ENCODE data around the gene BROX.
"Not testable (repeated sequence)": the region's sequence is repeated elsewhere in the genome, so short reads cannot be mapped to it uniquely, and the experiment has no call there.

BROX gene

GRCh38 chr1:222732216-222733159, 20.1 kb downstream of the BROX start:
- FAIRE-seq = no peak

GRCh38 chr1:222734740-222735139, 22.4 kb downstream of the BROX start:
- FAIRE-seq = no peak

- FAIRE-seq = no peak
These were observed 24.1 kb downstream of the BROX start for GRCh38 chr1:222736470-222736869.

- no peak for FAIRE-seq
These were observed 24.6 kb downstream of the BROX start, which contains the start of gene FAM177B for GRCh38 chr1:222736972-222737371. TSS of gene FAM177B (plus strand) at chr1:222737202. CDS start at chr1:222746546, 9,344 bp downstream.

- no peak for FAIRE-seq
These were observed 27.1 kb downstream of the BROX start for GRCh38 chr1:222739465-222739864.

GRCh38 chr1:222739929-222740328, 27.6 kb downstream of the BROX start:
- no peak for FAIRE-seq

GRCh38 chr1:222741630-222742457, 29.5 kb downstream of the BROX start:
- not testable (repeated sequence) for FAIRE-seq

GRCh38 chr1:222749927-222750326, 37.6 kb downstream of the BROX start:
- no peak for FAIRE-seq

- no peak for FAIRE-seq
These were observed 38.3 kb downstream of the BROX start for GRCh38 chr1:222750651-222751050.

- no peak for FAIRE-seq
These were observed 38.9 kb downstream of the BROX start for GRCh38 chr1:222751255-222751654.

GRCh38 chr1:222754366-222755139, 42.2 kb downstream of the BROX start:
- FAIRE-seq = no peak

- no peak for FAIRE-seq
These were observed 45.4 kb downstream of the BROX start for GRCh38 chr1:222757646-222758268.

GRCh38 chr1:222759451-222760035, 47.2 kb downstream of the BROX start:
- FAIRE-seq = no peak

GRCh38 chr1:222761083-222761482, 48.7 kb downstream of the BROX start:
- no peak for FAIRE-seq

GRCh38 chr1:222762178-222762577, 49.8 kb downstream of the BROX start:
- not testable (repeated sequence) for FAIRE-seq

- FAIRE-seq = no peak
These were observed 54.8 kb downstream of the BROX start for GRCh38 chr1:222767152-222767571.

GRCh38 chr1:222768592-222768991, 56.2 kb downstream of the BROX start:
- no peak for FAIRE-seq

- FAIRE-seq = no peak
These were observed 56.8 kb downstream of the BROX start for GRCh38 chr1:222769181-222769580.

GRCh38 chr1:222769971-222770620, 57.7 kb downstream of the BROX start:
- no peak for FAIRE-seq

GRCh38 chr1:222772996-222773379, 60.6 kb downstream of the BROX start:
- no peak for FAIRE-seq

- no peak for FAIRE-seq
These were observed 65.1 kb downstream of the BROX start for GRCh38 chr1:222777463-222777862.
